Measurements from ENCODE around the gene FANCC. TPM values are rescaled to one million over a fixed set of nuclear protein-coding genes. Genes with fewer than 3 reads are reported as not detected.

The FANCC gene
- total RNA-seq, 1 experiment from 2014 or later = 44.7 TPM

DNA sequence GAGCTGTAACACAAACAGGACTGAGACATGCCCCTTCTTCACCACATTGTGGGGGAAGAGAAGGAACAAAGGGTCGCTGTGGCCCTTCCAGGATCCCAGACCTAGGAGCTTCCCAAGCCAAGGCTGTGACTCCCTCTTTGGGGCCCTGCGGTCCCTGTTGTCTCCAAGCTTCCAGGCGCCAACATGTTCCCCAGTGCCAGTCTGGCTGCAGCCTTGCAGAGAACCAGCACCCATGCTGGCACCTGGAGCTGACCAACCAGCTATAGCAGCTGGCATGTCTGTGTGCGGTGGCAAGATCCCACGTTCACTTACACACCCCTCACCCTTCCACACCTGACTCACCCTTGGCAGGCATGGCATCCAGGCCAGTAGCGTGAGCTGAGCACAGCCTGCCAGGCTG lies 20.7 kb upstream of the FANCC start:
- Histone ChIP-seq H3K9me3 (ENCODE audit: insufficient read depth, low read depth) (no peaks in the 10 kb centered on the region), H3K27me3 (ENCODE audit: insufficient read depth, low read depth) (no peaks in the 10 kb centered on the region), H3K79me2 (ENCODE audit: low read depth) (no peaks in the 10 kb centered on the region), H3K4me2 (no peak overlapping the region), H3K27ac (no peak overlapping the region), H3K4me1 (replicated peaks; ENCODE audit: insufficient read depth) (no peaks in the 10 kb centered on the region), H2AFZ (no peak overlapping the region), H3K9me2 (ENCODE audit: insufficient read depth) (no peaks in the 10 kb centered on the region), H3K36me3 (ENCODE audit: low read depth) (no peaks in the 10 kb centered on the region), H4K20me1 (ENCODE audit: insufficient read depth) (no peaks in the 10 kb centered on the region), H3F3A (ENCODE audit: insufficient read depth, low read depth) (no peaks in the 10 kb centered on the region), H3K4me3 (no peak overlapping the region)
- ChIA-PET CTCF (no interaction called here), POLR2A (ENCODE audit: unreplicated experiment) (no interaction called here)
- TF ChIP-seq EZH2 (IDR thresholded peaks at IDR 0.05; ENCODE audit: low read depth) = no peak
- TF ChIP-seq, protein P1, sequence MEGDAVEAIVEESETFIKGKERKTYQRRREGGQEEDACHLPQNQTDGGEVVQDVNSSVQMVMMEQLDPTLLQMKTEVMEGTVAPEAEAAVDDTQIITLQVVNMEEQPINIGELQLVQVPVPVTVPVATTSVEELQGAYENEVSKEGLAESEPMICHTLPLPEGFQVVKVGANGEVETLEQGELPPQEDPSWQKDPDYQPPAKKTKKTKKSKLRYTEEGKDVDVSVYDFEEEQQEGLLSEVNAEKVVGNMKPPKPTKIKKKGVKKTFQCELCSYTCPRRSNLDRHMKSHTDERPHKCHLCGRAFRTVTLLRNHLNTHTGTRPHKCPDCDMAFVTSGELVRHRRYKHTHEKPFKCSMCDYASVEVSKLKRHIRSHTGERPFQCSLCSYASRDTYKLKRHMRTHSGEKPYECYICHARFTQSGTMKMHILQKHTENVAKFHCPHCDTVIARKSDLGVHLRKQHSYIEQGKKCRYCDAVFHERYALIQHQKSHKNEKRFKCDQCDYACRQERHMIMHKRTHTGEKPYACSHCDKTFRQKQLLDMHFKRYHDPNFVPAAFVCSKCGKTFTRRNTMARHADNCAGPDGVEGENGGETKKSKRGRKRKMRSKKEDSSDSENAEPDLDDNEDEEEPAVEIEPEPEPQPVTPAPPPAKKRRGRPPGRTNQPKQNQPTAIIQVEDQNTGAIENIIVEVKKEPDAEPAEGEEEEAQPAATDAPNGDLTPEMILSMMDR (conservative IDR thresholded peaks at IDR 0.05) = no peak
- no peak for DNase-seq
- BruUV-seq (replicated peaks) = no TSS peak
- intact Hi-C loops (cut with micrococcal nuclease; ENCODE audit: unreplicated experiment) = no loop called here

DNA sequence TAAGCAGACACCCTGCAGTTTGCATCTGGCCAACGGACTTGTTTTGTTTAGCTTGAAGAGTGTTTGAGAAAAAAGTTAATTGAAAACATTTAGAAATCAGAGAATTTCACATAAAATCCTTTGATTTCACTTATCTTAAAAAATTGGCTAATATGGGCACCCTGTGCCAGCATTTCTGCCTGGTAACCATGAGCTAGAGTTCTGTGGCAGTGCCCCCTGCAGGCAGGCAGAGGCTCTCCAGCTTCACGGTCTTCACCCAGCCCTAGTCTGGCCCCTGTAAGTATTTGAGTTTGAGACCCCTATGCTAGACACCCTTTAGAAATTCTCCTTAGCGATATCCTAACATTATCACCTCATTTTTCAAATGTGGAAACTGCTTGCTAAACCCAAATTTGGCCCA lies 18.8 kb upstream of the FANCC start:
- H3K4me1 ChIP-seq (replicated peaks; ENCODE audit: insufficient read depth) = no peaks in the 10 kb centered on the region
- no peak overlapping the region for H3K4me3 ChIP-seq
- intact Hi-C loops (cut with micrococcal nuclease; ENCODE audit: unreplicated experiment) = no loop called here
- no peaks in the 10 kb centered on the region for H4K20me1 ChIP-seq (ENCODE audit: insufficient read depth)
- H3K4me2 ChIP-seq = no peak overlapping the region
- H3K27me3 ChIP-seq (ENCODE audit: insufficient read depth, low read depth) = no peaks in the 10 kb centered on the region
- H3K36me3 ChIP-seq (ENCODE audit: low read depth) = no peaks in the 10 kb centered on the region
- no peaks in the 10 kb centered on the region for H3K9me3 ChIP-seq (ENCODE audit: insufficient read depth, low read depth)
- H3K9me2 ChIP-seq (ENCODE audit: insufficient read depth) = no peaks in the 10 kb centered on the region
- H2AFZ ChIP-seq = no peak overlapping the region
- BruUV-seq (replicated peaks) = no TSS peak
- ChIA-PET POLR2A (ENCODE audit: unreplicated experiment) (interaction anchor here (0.6 kb wide), 1 partner anchor 159 kb away, joined by 3 read pairs; no protein-coding TSS in a partner anchor), CTCF (no interaction called here)
- no peaks in the 10 kb centered on the region for H3F3A ChIP-seq (ENCODE audit: insufficient read depth, low read depth)
- no peak for TF ChIP-seq EZH2 (IDR thresholded peaks at IDR 0.05; ENCODE audit: low read depth)
- TF ChIP-seq, protein P1 (conservative IDR thresholded peaks at IDR 0.05) = peak; percentile 54
- H3K79me2 ChIP-seq (ENCODE audit: low read depth) = no peaks in the 10 kb centered on the region
- no peak for DNase-seq
- H3K27ac ChIP-seq = no peak overlapping the region

DNA sequence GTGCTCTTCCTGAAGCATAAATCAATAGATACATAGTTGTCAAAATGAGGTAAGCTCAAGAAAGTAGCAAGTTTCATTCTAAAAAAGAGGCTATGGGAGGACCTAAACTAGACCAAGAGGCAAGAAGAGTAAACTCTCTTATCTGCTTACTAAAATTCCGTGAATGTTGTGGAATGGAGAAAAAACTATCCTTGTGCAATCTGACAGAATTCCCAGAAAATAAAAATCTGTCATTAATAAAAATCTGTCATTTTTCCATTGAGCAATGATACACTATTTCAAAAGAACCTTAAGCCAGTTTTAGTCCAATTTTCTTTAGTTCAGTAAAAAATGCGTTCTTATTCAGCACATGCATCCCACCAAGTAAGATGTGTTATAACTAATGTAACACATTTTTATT lies 15.9 kb upstream of the FANCC start:
- Histone ChIP-seq H3K9me3 (ENCODE audit: insufficient read depth, low read depth) (peaks cover 4% of the 10 kb centered on the region; the same call in 1 of the 2 replicates), H3K27ac (no peak overlapping the region), H3K27me3 (ENCODE audit: insufficient read depth, low read depth) (no peaks in the 10 kb centered on the region), H3K4me2 (no peak overlapping the region), H2AFZ (no peak overlapping the region), H3K36me3 (ENCODE audit: low read depth) (no peaks in the 10 kb centered on the region), H3F3A (ENCODE audit: insufficient read depth, low read depth) (no peaks in the 10 kb centered on the region), H4K20me1 (ENCODE audit: insufficient read depth) (no peaks in the 10 kb centered on the region), H3K4me3 (no peak overlapping the region), H3K4me1 (replicated peaks; ENCODE audit: insufficient read depth) (no peaks in the 10 kb centered on the region), H3K9me2 (ENCODE audit: insufficient read depth) (no peaks in the 10 kb centered on the region), H3K79me2 (ENCODE audit: low read depth) (no peaks in the 10 kb centered on the region)
- CTCF ChIA-PET = no interaction called here
- no peak for DNase-seq
- intact Hi-C loops (cut with micrococcal nuclease; ENCODE audit: unreplicated experiment) = no loop called here
- POLR2A ChIA-PET (ENCODE audit: unreplicated experiment) = no interaction called here
- TF ChIP-seq EZH2 (IDR thresholded peaks at IDR 0.05; ENCODE audit: low read depth) = no peak
- no TSS peak for BruUV-seq (replicated peaks)

DNA sequence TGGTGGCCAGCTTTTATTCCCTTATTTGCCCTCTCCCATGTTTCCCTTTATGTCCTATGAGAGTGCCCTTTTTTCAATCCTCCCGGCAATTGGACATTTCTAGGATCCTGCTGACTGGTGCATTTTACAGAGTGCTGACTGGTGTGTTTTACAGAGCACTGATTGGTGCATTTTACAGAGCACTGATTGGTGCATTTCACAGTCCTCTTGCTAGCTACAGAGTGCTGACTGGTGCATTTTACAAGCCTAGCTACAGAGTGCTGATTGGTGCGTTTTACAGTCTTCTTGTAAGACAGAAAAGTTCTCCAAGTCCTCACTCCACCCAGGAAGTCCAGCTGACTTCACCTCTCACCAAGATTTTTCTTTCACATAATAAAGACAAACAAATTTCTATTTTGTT lies 15.4 kb upstream of the FANCC start:
- Histone ChIP-seq H4K20me1 (ENCODE audit: insufficient read depth) (no peaks in the 10 kb centered on the region), H3K4me3 (no peak overlapping the region), H3F3A (ENCODE audit: insufficient read depth, low read depth) (no peaks in the 10 kb centered on the region), H2AFZ (no peak overlapping the region), H3K4me1 (replicated peaks; ENCODE audit: insufficient read depth) (no peaks in the 10 kb centered on the region), H3K27me3 (ENCODE audit: insufficient read depth, low read depth) (no peaks in the 10 kb centered on the region), H3K36me3 (ENCODE audit: low read depth) (no peaks in the 10 kb centered on the region), H3K9me2 (ENCODE audit: insufficient read depth) (no peaks in the 10 kb centered on the region), H3K4me2 (no peak overlapping the region), H3K9me3 (ENCODE audit: insufficient read depth, low read depth) (peaks cover 6% of the 10 kb centered on the region; the same call in 1 of the 2 replicates), H3K79me2 (ENCODE audit: low read depth) (no peaks in the 10 kb centered on the region), H3K27ac (no peak overlapping the region)
- no peak for DNase-seq
- ChIA-PET CTCF (no interaction called here), POLR2A (ENCODE audit: unreplicated experiment) (no interaction called here)
- BruUV-seq (replicated peaks) = no TSS peak
- TF ChIP-seq, protein P1 (conservative IDR thresholded peaks at IDR 0.05) = no peak
- no peak for TF ChIP-seq EZH2 (IDR thresholded peaks at IDR 0.05; ENCODE audit: low read depth)
- intact Hi-C loops (cut with micrococcal nuclease; ENCODE audit: unreplicated experiment) = no loop called here
